ENCODE data around the gene TMEM221.
A peak's percentile ranks its signal among the peaks of the same experiment; 100 is the strongest.
"Not testable (repeated sequence)": the region's sequence is repeated elsewhere in the genome, so short reads cannot be mapped to it uniquely, and the experiment has no call there.

The TMEM221 gene

DNA sequence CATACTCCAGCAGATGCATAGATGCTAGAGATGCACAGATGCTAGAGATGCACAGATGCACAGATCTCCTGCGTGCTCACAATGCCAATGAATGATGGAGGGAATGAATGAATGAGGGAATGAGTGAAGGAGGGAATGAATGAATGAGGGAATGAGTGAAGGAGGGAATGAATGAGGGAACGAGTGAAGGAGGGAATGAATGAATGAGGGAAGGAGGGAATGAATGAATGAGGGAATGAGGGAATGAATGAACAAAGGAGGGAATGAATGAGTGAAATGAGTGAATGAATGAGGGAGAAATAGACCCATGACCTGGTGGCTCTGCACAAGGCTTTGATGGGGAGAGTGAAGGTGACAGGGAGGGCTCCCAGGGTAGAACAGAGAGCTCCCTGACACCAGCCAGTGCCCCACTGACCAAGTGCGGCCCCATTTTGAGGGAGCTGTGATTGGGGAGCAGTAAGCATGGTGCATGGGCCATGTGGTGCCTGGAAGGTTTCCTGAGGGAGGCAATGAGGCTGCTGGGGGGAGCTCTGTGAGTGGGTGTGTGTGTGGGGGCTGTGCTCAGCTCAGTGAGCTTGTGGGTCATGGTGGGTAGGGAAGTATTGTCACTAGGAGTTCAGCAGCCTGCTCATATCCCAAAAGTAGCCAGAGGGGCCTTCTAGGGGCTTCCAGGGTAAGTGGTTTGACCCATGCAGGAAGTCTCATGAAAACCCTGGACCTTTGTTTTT lies 34.6 kb upstream of the TMEM221 start:
- no peak overlapping the region for H3K4me3 ChIP-seq (ENCODE audit: control insufficient read depth, low read depth, low read length)
- DNase-seq (ENCODE audit: low read depth), result no peak
- TF ChIP-seq, protein P1, sequence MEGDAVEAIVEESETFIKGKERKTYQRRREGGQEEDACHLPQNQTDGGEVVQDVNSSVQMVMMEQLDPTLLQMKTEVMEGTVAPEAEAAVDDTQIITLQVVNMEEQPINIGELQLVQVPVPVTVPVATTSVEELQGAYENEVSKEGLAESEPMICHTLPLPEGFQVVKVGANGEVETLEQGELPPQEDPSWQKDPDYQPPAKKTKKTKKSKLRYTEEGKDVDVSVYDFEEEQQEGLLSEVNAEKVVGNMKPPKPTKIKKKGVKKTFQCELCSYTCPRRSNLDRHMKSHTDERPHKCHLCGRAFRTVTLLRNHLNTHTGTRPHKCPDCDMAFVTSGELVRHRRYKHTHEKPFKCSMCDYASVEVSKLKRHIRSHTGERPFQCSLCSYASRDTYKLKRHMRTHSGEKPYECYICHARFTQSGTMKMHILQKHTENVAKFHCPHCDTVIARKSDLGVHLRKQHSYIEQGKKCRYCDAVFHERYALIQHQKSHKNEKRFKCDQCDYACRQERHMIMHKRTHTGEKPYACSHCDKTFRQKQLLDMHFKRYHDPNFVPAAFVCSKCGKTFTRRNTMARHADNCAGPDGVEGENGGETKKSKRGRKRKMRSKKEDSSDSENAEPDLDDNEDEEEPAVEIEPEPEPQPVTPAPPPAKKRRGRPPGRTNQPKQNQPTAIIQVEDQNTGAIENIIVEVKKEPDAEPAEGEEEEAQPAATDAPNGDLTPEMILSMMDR (conservative IDR thresholded peaks at IDR 0.05; ENCODE audit: control insufficient read depth, insufficient read depth, low read depth, low read length), result no peak

DNA sequence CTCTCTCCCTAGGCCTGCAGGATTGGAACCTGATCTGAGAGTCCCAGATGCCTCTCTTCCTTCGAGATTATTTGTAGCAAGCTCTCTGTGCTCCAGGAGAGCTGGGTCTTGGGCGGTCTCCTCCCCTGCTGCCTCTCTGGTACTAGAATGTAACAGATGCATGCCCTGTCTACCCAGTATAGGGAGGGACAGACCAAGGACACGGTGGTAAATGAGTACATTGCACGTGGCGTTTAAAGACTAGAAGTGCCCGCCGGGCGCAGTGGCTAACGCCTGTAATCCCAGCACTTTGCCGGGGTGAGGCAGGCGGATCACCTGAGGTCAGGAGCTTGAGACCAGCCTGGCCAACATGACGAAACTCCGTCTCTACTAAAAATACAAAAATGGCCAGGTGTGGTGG lies 33.5 kb upstream of the TMEM221 start:
- no peak overlapping the region for H3K4me3 ChIP-seq (ENCODE audit: control insufficient read depth, low read depth, low read length)
- DNase-seq (ENCODE audit: low read depth), result no peak
- TF ChIP-seq, protein P1 (conservative IDR thresholded peaks at IDR 0.05; ENCODE audit: control insufficient read depth, insufficient read depth, low read depth, low read length), result no peak

DNA sequence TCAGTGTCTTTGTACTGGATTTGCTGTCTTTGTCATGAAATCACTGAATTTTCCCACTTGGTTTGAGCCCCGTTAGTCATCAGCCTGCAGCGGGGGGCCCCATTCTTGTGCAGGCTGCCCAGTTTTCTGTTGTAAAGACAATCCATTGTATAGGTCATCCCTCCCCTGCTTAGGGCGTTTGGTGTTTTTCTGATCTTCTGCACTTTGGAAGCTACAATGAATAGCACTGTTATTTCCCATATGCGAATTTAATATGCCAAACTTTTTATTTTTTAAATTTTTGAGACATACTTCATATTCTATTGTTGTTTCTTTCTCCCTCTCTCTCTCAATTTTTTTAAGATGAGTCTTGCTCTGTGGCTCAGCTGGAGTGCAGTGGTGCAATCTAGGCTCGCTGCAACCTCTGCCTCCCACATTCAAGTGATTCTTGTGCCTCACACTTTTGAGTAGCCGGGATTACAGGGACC lies 30.9 kb upstream of the TMEM221 start:
- peak; percentile 64 for DNase-seq (ENCODE audit: low read depth)
- TF ChIP-seq, protein P1 (conservative IDR thresholded peaks at IDR 0.05; ENCODE audit: control insufficient read depth, insufficient read depth, low read depth, low read length), result no peak
- H3K4me3 ChIP-seq (ENCODE audit: control insufficient read depth, low read depth, low read length), result no peak overlapping the region

DNA sequence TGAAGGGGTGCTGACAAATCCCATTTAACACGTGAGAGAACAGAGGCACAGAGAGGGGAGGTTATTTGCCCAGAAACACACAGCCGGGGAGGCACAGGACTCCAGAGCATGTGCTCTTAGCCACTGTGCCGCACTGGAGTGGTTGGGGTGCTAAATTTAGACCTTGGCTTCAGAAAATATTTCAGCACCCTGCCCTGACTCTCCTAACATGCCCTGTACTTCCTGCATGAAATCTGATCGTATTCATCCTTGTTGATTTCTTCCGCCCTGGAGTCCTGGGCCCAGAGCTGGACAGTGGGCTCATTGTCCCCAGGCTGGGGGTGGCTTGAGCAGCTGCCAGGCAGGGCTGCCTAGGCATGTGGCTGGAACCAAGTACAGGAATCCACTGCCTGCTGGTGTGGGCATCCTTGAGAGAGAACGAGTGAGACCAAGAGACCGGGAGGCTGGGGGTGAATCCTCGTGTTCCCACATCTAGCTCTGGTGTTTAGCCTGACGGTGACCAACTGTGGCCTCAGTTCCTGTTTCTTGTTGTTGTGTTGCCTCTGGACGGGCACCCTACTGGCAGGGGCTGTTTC lies 27.2 kb upstream of the TMEM221 start:
- no peak overlapping the region for H3K4me3 ChIP-seq (ENCODE audit: control insufficient read depth, low read depth, low read length)
- TF ChIP-seq, protein P1 (conservative IDR thresholded peaks at IDR 0.05; ENCODE audit: control insufficient read depth, insufficient read depth, low read depth, low read length), result no peak
- DNase-seq (ENCODE audit: low read depth), result peak; percentile 20

DNA sequence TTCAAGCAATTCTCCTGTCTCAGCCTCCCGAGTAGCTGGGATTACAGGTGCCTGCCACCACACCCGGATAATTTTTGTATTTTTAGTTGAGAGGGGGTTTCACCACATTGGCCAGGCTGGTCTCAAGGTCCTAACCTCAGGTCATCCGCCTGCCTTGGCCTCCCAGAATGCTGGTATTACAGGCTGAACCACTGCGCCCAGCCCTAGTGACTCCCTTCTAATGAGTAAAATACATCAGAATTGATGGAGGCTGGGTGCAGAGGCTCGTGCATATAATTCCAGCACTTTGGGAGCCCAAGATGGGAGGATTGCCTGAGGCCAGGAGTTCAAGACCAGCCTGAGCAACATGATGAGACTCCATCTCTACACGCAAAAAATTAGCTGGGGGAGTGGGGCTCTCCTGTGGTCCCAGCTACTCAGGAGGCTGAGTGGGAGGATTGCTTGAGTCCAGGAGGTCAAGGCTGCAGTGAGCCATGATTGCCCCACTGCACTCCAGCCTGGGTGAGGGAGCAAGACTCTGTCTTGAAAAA lies 26.6 kb upstream of the TMEM221 start:
- DNase-seq (ENCODE audit: low read depth); H3K4me3 ChIP-seq (ENCODE audit: control insufficient read depth, low read depth, low read length): not testable (repeated sequence)

DNA sequence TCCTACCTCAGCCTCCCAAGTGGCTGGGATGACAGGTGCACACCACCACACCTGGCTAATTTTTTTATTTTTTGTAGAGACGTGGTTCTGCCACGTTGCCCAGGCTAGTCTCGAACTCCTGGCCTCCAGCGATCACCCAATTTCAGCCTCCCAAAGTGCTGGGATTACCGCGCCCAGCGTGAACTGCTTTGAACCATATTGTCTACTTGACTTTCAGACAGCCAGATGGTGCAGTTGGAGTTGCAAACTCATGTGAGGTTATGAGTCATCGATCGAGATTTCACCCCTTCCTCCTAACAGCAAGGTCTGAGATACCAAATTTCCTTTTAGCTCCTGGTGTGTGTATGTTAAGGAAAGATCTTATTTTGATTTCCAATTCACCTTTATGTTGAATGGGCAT lies 24.6 kb upstream of the TMEM221 start:
- TF ChIP-seq, protein P1 (conservative IDR thresholded peaks at IDR 0.05; ENCODE audit: control insufficient read depth, insufficient read depth, low read depth, low read length), result no peak
- peak; percentile 87 for DNase-seq (ENCODE audit: low read depth)
- no peak overlapping the region for H3K4me3 ChIP-seq (ENCODE audit: control insufficient read depth, low read depth, low read length)

DNA sequence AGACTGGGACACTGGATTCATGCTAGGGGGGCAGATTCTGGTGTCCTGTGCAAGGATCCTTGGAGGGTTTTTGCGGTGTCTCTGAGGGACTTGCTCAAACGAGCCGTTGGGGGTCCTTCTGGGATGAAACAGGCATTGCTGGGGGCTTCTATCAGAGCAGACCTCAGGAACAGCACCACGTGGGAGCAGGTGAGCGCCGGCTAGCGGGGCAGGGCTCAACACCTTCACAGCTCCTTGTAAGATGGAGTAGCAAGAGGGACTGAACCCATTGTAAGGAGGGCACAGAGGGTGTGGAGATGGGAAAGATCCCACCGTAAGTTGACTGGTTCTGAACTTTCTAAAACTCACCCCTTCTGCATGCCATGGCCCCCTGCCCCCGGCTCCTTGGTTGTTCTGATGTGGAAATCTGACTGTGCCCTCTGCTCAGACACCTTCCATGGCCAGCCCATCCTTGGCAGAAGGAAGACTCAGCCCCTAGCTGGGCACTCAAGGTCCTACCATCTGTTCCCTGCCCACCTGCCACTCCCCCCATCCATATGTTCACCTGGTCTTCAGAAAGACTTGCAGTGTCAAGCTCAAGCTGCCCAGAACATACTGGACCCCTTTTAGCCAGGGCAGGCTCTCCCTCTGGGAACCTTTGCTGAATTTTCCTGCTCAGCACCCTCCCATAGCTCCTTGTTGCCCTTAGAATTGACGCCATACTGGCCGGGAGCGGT lies 23.1 kb upstream of the TMEM221 start:
- TF ChIP-seq, protein P1 (conservative IDR thresholded peaks at IDR 0.05; ENCODE audit: control insufficient read depth, insufficient read depth, low read depth, low read length), result no peak
- DNase-seq (ENCODE audit: low read depth), result no peak

More for the DNA sequence above, 23.1 kb upstream of the TMEM221 start:
- peak overlapping the region; percentile 69 for H3K4me3 ChIP-seq (ENCODE audit: control insufficient read depth, low read depth, low read length)

Data from fibroblast of mammary gland (primary cell).